Choroid plexus epithelial cell (primary cell): ENCODE results near the gene ASB10.

ENCODE experiments used
- DNase-seq: peaks from one replicate; pipeline ENCODE4 v3.0.0-alpha.2; 2010; ENCODE audit warnings: low read depth
- H3K4me3 ChIP-seq: 2 replicates; pipeline ENCODE4 v1.5.1; 2011; ENCODE audit warnings: low read depth, mild to moderate bottlenecking, control low read depth, low read length, moderate library complexity
- TF ChIP-seq, protein P1 (sequence below): conservative IDR thresholded peaks from 2 replicates; pipeline ENCODE4 v1.5.1; 2011; ENCODE audit warnings: low read depth, mild to moderate bottlenecking, control low read depth, inconsistent platforms, low read length, moderate library complexity

ASB10 gene

DNA sequence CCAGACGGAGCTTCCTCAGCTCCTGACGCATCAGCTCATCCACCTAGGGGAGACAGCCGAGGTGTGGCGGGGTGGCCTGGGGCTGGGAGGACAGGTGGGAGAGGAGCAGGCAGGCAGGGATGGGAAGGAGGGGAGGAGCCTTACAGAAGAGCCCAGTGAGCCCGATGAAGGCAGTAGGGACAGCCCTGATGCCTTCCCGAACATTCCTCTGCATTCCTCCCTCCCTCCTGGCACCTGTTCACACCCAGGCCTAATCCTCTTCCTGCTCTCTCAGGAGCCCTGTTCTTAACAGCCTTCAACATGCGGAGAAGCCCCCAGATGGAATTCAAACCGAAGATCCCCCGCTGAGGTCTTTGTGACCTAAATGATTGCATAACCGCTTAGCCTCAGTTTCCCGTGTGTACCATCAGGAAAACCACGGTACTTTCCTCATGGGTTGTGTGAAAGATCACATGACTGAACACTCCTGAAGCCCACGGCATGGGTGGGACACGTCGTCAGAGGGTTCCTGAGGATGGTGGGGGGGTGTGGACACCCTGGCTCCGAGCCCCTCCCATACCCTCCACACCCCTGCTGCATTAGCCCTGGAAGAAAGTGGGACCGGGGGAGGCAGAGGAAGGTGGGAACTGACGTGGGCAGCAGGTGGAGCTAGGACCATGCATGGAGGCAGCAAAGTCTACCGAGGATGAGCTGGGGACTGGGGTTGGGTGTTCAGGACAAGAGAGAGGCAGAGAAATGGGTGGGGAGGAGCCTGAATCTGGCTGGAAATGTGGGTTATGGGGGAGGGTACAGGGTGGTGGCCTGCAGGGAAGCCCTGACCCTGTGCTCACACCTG is 8.8 kb upstream of the ASB10 start:
- DNase-seq: no peak
- TF ChIP-seq, protein P1, sequence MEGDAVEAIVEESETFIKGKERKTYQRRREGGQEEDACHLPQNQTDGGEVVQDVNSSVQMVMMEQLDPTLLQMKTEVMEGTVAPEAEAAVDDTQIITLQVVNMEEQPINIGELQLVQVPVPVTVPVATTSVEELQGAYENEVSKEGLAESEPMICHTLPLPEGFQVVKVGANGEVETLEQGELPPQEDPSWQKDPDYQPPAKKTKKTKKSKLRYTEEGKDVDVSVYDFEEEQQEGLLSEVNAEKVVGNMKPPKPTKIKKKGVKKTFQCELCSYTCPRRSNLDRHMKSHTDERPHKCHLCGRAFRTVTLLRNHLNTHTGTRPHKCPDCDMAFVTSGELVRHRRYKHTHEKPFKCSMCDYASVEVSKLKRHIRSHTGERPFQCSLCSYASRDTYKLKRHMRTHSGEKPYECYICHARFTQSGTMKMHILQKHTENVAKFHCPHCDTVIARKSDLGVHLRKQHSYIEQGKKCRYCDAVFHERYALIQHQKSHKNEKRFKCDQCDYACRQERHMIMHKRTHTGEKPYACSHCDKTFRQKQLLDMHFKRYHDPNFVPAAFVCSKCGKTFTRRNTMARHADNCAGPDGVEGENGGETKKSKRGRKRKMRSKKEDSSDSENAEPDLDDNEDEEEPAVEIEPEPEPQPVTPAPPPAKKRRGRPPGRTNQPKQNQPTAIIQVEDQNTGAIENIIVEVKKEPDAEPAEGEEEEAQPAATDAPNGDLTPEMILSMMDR: no peak
- no peak overlapping the region for H3K4me3 ChIP-seq

GRCh38 chr7:151194188-151194587 is 7.1 kb upstream of the ASB10 start:
- TF ChIP-seq, protein P1: no peak
- no peak overlapping the region for H3K4me3 ChIP-seq
- DNase-seq: no peak

DNA sequence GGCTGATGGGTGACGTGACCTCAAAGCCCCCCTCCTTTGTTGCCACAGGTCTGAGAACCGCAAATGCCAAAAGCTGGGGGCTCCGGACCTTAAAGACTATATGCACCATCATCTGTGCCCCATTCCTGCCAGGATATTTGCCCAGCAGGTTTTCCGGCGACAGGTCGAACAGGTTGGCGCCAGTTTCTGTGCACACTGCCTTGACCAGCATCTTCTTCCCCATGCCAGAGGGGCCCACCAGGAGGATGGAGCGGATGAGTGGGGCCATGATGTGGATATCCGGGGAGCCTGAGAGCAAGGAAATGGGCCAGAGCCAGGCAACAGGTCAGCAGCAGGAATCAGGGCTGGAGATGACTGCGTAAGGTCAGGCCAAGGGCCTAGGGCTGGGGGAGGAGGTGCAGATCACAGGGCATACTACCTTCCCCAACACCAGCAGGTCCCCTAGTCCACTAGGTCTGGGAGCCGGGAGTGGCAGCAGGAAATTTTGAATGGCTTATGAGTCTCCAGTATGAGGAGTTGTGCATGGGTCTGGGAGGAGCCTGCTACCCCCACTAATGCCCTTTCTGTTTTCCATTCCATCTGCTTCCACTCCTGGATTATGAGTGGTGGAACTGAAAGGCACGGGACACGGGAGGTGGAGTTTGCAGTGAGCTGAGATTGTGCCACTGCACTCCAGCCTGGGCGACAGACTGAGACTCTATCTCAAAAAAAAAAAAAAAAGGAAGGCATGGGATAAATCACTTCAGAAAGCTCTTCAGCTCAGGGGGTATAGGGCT is 6.3 kb upstream of the ASB10 start:
- TF ChIP-seq, protein P1: no peak
- no peak for DNase-seq
- no peak overlapping the region for H3K4me3 ChIP-seq

DNA sequence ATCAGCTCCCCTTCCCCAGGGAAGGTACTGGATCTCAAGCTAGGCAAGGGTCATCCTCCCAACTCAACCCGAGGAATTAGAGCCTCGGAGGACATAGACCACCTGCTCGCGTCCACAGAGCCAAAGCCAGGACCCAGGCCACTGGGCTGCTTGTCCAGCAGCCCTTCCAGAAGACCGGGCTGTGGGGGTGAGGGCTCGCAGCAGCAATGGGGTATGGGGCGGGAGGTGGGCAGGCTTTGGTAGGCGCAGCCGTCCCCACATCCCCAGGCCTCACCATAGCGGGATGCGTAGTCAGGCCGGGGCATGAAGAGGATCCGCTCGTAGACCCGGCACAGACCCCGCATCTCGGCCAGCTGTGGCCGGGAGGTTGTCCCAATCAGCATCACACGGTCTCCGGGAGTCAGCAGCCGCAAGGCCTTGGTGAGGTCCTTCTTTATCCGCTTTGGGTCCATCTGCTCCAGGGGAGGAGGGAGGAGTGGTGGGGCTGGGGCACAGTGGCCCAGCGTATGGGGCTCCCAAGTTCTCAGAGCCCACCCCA is 5.0 kb upstream of the ASB10 start:
- DNase-seq: no peak
- TF ChIP-seq, protein P1: no peak
- H3K4me3 ChIP-seq: no peak overlapping the region

DNA sequence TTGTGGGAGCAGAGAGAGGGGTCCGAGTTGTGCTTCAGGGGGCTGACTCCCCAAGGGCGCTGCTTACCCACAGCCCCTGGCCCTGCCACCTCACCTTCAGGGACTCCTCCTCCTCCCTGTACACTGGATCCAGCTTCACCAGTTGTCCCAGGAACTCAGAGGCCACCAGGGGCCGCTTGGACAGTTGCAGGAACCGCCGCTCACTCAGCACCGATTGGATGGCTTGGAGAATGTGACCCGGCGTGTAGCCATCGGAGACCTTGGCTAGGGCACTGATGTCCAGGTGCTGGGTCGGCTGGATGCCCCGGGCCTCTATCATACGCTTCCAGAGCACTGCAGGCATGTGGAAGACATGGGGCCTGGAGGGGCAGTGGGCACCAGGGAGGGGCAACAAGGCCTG is 4.5 kb upstream of the ASB10 start:
- no peak for DNase-seq
- H3K4me3 ChIP-seq: no peak overlapping the region
- TF ChIP-seq, protein P1: no peak

DNA sequence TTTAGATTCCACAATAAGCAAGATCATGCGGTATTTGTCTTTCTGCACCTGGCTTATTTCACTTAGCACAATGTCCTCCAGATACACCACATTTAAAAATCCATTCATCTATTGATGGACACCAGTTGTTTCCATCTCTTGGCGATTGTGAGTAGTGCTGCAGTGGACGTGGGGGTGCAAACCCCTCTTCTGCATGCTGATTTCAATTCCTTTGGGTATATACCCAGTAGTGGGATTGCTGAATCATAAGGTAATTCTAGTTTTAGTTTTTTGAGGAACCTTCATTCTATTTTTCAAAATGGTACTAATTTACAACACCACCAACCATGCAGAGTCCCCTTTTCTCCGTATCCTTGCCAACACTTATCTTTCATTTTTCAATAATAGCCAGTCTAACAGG is 2.0 kb upstream of the ASB10 start:
- TF ChIP-seq, protein P1: no peak
- DNase-seq: no peak
- H3K4me3 ChIP-seq: no peak overlapping the region

- TF ChIP-seq, protein P1: no peak
- H3K4me3 ChIP-seq: no peak overlapping the region
- DNase-seq: no peak
These were observed 1.1 kb upstream of the ASB10 start for GRCh38 chr7:151188252-151188542.
